SK-N-SH (cell line): ENCODE results near the gene CLEC1B. TPM values are rescaled to one million over a fixed set of nuclear protein-coding genes. Genes with fewer than 3 reads are reported as not detected.

Experiments used
- CTCF ChIA-PET: fragments of 300-600, 350-600 bp; formaldehyde crosslinking; extraction: SDS; loops from one replicate; lab custom pipeline; 2021; lab: Yijun Ruan, JAX
- POLR2A ChIA-PET: fragments of 350-600 bp; sonication (Branson Sonifier 250); formaldehyde crosslinking; extraction: SDS; loops from one replicate; lab custom pipeline; 2020; ENCODE audit warnings: antibody characterized with exemption, inconsistent platforms; lab: Yijun Ruan, JAX
- DNase-seq: peaks from one replicate; pipeline ENCODE4 v3.0.0; 2012
- H2AFZ ChIP-seq: fragments of 200-600 bp; sonication (generic); 2 replicates; pipeline ENCODE4 v1.8.1; 2016; ENCODE audit warnings: antibody characterized with exemption, mild to moderate bottlenecking, low read depth
- H3F3A ChIP-seq: fragments of 200-600 bp; sonication (generic); replicated peaks from 2 replicates; pipeline ENCODE3; 2016; ENCODE audit warnings: antibody characterized with exemption, mild to moderate bottlenecking; ENCODE audit not compliant: insufficient read depth
- H3K27ac ChIP-seq, 2 experiments: fragments of 200-500 bp in 1 of 2; fragments of 200-600 bp in 1 of 2; sonication (Bioruptor generic) in 1 of 2; sonication (generic), shearing (Covaris generic) in 1 of 2; 2 replicates each; pipeline versions ENCODE4 v1.5.1 to v1.6.1; 2014 to 2016; ENCODE audit warnings: low read depth in 2 of 2, inconsistent platforms in 1 of 2, low read length in 1 of 2, mild to moderate bottlenecking in 1 of 2, mixed read lengths in 1 of 2
- H3K27me3 ChIP-seq: fragments of 200-600 bp; sonication (generic), shearing (Covaris generic); 2 replicates; pipeline ENCODE4 v1.6.1; 2016; ENCODE audit warnings: mixed run types; ENCODE audit not compliant: insufficient read depth
- H3K36me3 ChIP-seq, 2 experiments: fragments of 200-500 bp in 1 of 2; fragments of 200-600 bp in 1 of 2; sonication (Bioruptor generic) in 1 of 2; sonication (generic) in 1 of 2; replicated peaks in 1 of 2; 2 replicates each; pipeline versions ENCODE3 to v1.5.1; 2014 to 2016; ENCODE audit warnings: low read length in 1 of 2, mild to moderate bottlenecking in 1 of 2; ENCODE audit not compliant: insufficient read depth in 2 of 2, control insufficient read depth in 1 of 2
- H3K4me1 ChIP-seq, 2 experiments: fragments of 200-500 bp in 1 of 2; fragments of 200-600 bp in 1 of 2; sonication (Bioruptor generic) in 1 of 2; sonication (generic), shearing (Covaris generic) in 1 of 2; 2 replicates each; pipeline versions ENCODE4 v1.5.1 to v1.6.1; 2014 to 2016; ENCODE audit warnings: low read depth in 1 of 2, low read length in 1 of 2, mixed run types in 1 of 2; ENCODE audit not compliant: insufficient read depth in 2 of 2, control insufficient read depth in 1 of 2
- H3K4me2 ChIP-seq: fragments of 200-600 bp; sonication (generic), shearing (Covaris generic); 2 replicates; pipeline ENCODE4 v1.6.1; 2017; ENCODE audit warnings: mixed run types
- H3K4me3 ChIP-seq, 2 experiments: fragments of 200-500 bp in 1 of 2; fragments of 200-600 bp in 1 of 2; sonication (Bioruptor generic) in 1 of 2; sonication (generic), shearing (Covaris generic) in 1 of 2; 2 replicates each; pipeline versions ENCODE4 v1.5.1 to v1.8.1; 2014 to 2016; ENCODE audit warnings: low read depth in 2 of 2, inconsistent platforms in 1 of 2, low read length in 1 of 2, mild to moderate bottlenecking in 1 of 2, mixed read lengths in 1 of 2, moderate library complexity in 1 of 2
- H3K79me2 ChIP-seq: fragments of 200-600 bp; sonication (generic); 2 replicates; pipeline ENCODE4 v1.8.1; 2017; ENCODE audit warnings: mild to moderate bottlenecking; ENCODE audit not compliant: insufficient read depth
- H3K9ac ChIP-seq: fragments of 200-600 bp; sonication (generic); 2 replicates; pipeline ENCODE4 v1.6.1; 2017; ENCODE audit warnings: mixed run types
- H3K9me2 ChIP-seq: fragments of 200-600 bp; sonication (generic); 2 replicates; pipeline ENCODE4 v1.6.1; 2017; ENCODE audit warnings: mixed run types
- H3K9me3 ChIP-seq: fragments of 200-600 bp; sonication (generic); 2 replicates; pipeline ENCODE4 v1.6.1; 2017; ENCODE audit warnings: mixed run types, mild to moderate bottlenecking, moderate library complexity
- H4K20me1 ChIP-seq: fragments of 200-600 bp; sonication (generic); 2 replicates; pipeline ENCODE4 v1.6.1; 2017; ENCODE audit warnings: mild to moderate bottlenecking, mixed run types; ENCODE audit not compliant: insufficient read depth
- ELF1 ChIP-seq: IDR thresholded peaks from 2 replicates; pipeline ENCODE4 v1.4.0; 2012
- EP300 ChIP-seq, 2 experiments: IDR thresholded peaks; 2 replicates each; pipeline versions ENCODE4 v1.4.0 to v1.6.1; 2012; ENCODE audit warnings: borderline replicate concordance in 1 of 2, low read depth in 1 of 2, low read length in 1 of 2
- EZH2phosphoT487 ChIP-seq: fragments of 200-600 bp; sonication (generic); IDR thresholded peaks from 2 replicates; pipeline ENCODE4 v1.6.1; 2017; ENCODE audit warnings: low read depth, mixed run types, mild to moderate bottlenecking, antibody characterized with exemption, moderate library complexity, borderline replicate concordance
- FOXJ3 ChIP-seq: sonication (generic); formaldehyde crosslinking; IDR thresholded peaks from 2 replicates; pipeline ENCODE4 v1.5.1; 2020; ENCODE audit warnings: mild to moderate bottlenecking, missing genetic modification reagents
- FOXM1 ChIP-seq: IDR thresholded peaks from 2 replicates; pipeline ENCODE4 v1.4.0; 2012; ENCODE audit warnings: low read depth, mild to moderate bottlenecking
- GABPA ChIP-seq: IDR thresholded peaks from 2 replicates; pipeline ENCODE4 v1.4.0; 2012; ENCODE audit warnings: low read depth, mild to moderate bottlenecking
- IRF3 ChIP-seq: fragments of 150-350 bp; IDR thresholded peaks from 2 replicates; pipeline ENCODE4 v1.6.1; 2016; ENCODE audit warnings: mild to moderate bottlenecking, low read depth, low read length
- MEF2A ChIP-seq: IDR thresholded peaks from 2 replicates; pipeline ENCODE4 v1.4.0; 2012; ENCODE audit warnings: low read depth, borderline replicate concordance
- MXI1 ChIP-seq: IDR thresholded peaks from 2 replicates; pipeline ENCODE4 v1.6.1; 2012; ENCODE audit warnings: mild to moderate bottlenecking, low read depth, low read length, improper control_type of control experiment
- NFIC ChIP-seq: IDR thresholded peaks from 2 replicates; pipeline ENCODE4 v1.4.0; 2012; ENCODE audit warnings: borderline replicate concordance
- NRF1 ChIP-seq: IDR thresholded peaks from 2 replicates; pipeline ENCODE4 v1.6.1; 2012; ENCODE audit warnings: low read depth, mild to moderate bottlenecking, low read length
- PBX3 ChIP-seq: IDR thresholded peaks from 2 replicates; pipeline ENCODE4; 2012
- POLR2AphosphoS5 ChIP-seq: IDR thresholded peaks from 2 replicates; pipeline ENCODE4 v1.6.1; 2012; ENCODE audit warnings: low read depth, low read length
- RAD21 ChIP-seq: IDR thresholded peaks from 2 replicates; pipeline ENCODE4 v1.6.1; 2012; ENCODE audit warnings: mild to moderate bottlenecking, low read length
- RCOR1 ChIP-seq: fragments of 150-350 bp; IDR thresholded peaks from 2 replicates; pipeline ENCODE4 v1.6.1; 2017; ENCODE audit warnings: antibody characterized with exemption, low read length
- SIN3A ChIP-seq: IDR thresholded peaks from 2 replicates; pipeline ENCODE4 v1.6.1; 2012; ENCODE audit warnings: low read depth, mild to moderate bottlenecking, low read length, moderate library complexity, borderline replicate concordance
- TAF1 ChIP-seq: IDR thresholded peaks from 2 replicates; pipeline ENCODE4 v1.6.1; 2012; ENCODE audit warnings: low read depth, mild to moderate bottlenecking, low read length, moderate library complexity, borderline replicate concordance
- TCF12 ChIP-seq: IDR thresholded peaks from 2 replicates; pipeline ENCODE4 v1.4.0; 2012
- TEAD4 ChIP-seq: IDR thresholded peaks from 2 replicates; pipeline ENCODE4 v1.4.0; 2012; ENCODE audit warnings: mild to moderate bottlenecking, borderline replicate concordance; ENCODE audit not compliant: insufficient read depth
- YY1 ChIP-seq: IDR thresholded peaks from 2 replicates; pipeline ENCODE4 v1.4.0; 2012; ENCODE audit warnings: low read depth, mild to moderate bottlenecking
- WGBS: methylation state at CpG from one replicate; pipeline ENCODE4 v1.1.6; 2017; ENCODE audit warnings: low lambda C conversion rate; 5-methylcytosine and 5-hydroxymethylcytosine counted together
- polyA plus RNA-seq, 3 experiments: library from polyadenylated mRNA; depleted of rRNA; stranded (reverse); fragments of >200 nt; gene quantifications; 2 replicates each; pipeline ENCODE4 v1.2.3, GENCODE V29; 2012
- TF ChIP-seq, protein P1 (sequence below): IDR thresholded peaks from 2 replicates; pipeline ENCODE4 v1.4.0; 2012; ENCODE audit warnings: low read depth, borderline replicate concordance

The CLEC1B gene
- polyA plus RNA-seq, 1 of the 3 experiments (the other 2 are of a cell fraction) = not detected

DNA sequence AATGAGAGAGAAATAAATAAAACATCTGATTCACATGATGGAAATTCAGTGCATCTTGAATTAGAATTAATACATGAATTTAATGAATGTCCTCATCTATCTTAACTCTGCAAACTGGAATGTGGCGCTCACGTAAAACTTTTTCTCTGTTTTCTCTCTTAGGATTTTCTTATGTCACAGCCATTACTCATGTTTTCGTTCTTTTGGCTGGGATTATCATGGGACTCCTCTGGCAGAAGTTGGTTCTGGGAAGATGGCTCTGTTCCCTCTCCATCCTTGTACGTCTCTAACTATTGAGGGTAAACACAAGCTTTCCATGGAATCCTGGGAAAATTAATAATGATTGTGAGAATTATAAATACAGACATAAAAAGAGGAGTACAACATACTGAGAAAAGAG, 16.5 kb upstream of the CLEC1B start:
- WGBS = 23% methylated on average over 4 of the region's 4 CpGs

DNA sequence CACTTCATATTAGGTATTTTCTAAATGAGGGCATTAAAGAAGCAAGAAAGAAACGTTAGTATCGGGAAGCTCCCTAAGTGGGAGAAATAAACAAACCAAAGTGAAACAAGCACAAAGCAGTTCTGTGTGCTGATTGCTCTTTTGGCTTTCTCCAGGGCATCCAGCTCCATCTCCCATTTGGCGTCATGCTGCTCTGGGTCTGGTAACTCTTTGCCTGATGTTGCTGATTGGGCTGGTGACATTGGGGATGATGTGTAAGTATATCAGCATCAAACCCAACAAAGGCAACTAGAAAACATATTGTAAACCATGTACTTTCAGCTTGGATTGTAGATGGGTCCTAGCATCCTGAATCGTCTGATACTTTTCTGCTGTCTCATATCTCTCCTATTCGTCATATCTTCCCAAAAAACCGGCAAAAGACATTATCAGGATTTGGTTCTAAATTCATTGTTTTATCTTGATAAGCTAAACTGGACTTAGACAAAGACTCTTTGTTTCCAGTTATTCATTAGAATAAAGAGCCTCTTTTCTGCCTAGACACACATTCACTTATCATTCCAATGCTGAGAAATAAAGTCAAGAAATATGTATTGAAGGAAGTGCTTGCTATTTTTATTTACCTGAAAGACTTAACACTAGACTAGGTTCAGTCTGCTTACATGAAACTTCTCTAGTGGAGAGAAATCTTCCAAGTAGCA, 13.9 kb upstream of the CLEC1B start:
- no peak overlapping the region for H3K9ac ChIP-seq
- no peaks in the 10 kb centered on the region for H4K20me1 ChIP-seq
- peaks cover 11% of the 10 kb centered on the region; the same call in 1 of the 2 replicates for H3K27me3 ChIP-seq
- no peak overlapping the region for H3K27ac ChIP-seq
- no peak overlapping the region for H3K4me2 ChIP-seq
- 12% methylated on average over 6 of the region's 6 CpGs for WGBS
- no peak overlapping the region for H2AFZ ChIP-seq
- no peak for TF ChIP-seq EZH2phosphoT487
- TF ChIP-seq TEAD4 = no peak
- TF ChIP-seq POLR2AphosphoS5 = no peak
- no peak for TF ChIP-seq TAF1
- TF ChIP-seq GABPA = no peak
- no peak for TF ChIP-seq ELF1
- TF ChIP-seq RCOR1 = no peak
- TF ChIP-seq TCF12 = no peak
- H3K79me2 ChIP-seq = no peaks in the 10 kb centered on the region
- H3K9me3 ChIP-seq = no peaks in the 10 kb centered on the region
- ChIA-PET CTCF (no interaction called here), POLR2A (no interaction called here)
- no peak overlapping the region for H3K4me3 ChIP-seq
- no peak for DNase-seq
- H3K4me1 ChIP-seq = no peaks in the 10 kb centered on the region
- no peaks in the 10 kb centered on the region for H3K36me3 ChIP-seq
- no peaks in the 10 kb centered on the region for H3F3A ChIP-seq
- H3K9me2 ChIP-seq = no peaks in the 10 kb centered on the region

More for the DNA sequence above, 16.5 kb upstream of the CLEC1B start:
- Histone ChIP-seq H3F3A (no peaks in the 10 kb centered on the region), H3K4me1 (no peaks in the 10 kb centered on the region), H3K27me3 (peaks cover 6% of the 10 kb centered on the region; the same call in 1 of the 2 replicates), H3K36me3 (no peaks in the 10 kb centered on the region), H3K9ac (no peak overlapping the region), H3K4me3 (no peak overlapping the region), H2AFZ (no peak overlapping the region), H3K79me2 (no peaks in the 10 kb centered on the region), H3K9me3 (no peaks in the 10 kb centered on the region), H3K9me2 (no peaks in the 10 kb centered on the region), H3K4me2 (no peak overlapping the region), H3K27ac (no peak overlapping the region), H4K20me1 (no peaks in the 10 kb centered on the region)
- DNase-seq = no peak
- POLR2A ChIA-PET = no interaction called here
- no peak for TF ChIP-seq RAD21
- no peak for TF ChIP-seq NRF1
- TF ChIP-seq TEAD4 = no peak
- TF ChIP-seq NFIC = no peak
- TF ChIP-seq TAF1 = no peak
- TF ChIP-seq IRF3 = no peak
- TF ChIP-seq FOXM1 = no peak
- TF ChIP-seq SIN3A = no peak
- no peak for TF ChIP-seq ELF1
- no peak for TF ChIP-seq EP300 (IDR thresholded peaks at IDR 0.05; ENCODE audit: borderline replicate concordance in 1 of 2, low read depth in 1 of 2, low read length in 1 of 2)
- no peak for TF ChIP-seq FOXJ3 (CRISPR knock-in tag)
- TF ChIP-seq, protein P1, sequence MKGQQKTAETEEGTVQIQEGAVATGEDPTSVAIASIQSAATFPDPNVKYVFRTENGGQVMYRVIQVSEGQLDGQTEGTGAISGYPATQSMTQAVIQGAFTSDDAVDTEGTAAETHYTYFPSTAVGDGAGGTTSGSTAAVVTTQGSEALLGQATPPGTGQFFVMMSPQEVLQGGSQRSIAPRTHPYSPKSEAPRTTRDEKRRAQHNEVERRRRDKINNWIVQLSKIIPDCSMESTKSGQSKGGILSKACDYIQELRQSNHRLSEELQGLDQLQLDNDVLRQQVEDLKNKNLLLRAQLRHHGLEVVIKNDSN = no peak
- TF ChIP-seq YY1 = no peak
- no peak for TF ChIP-seq MXI1
- no peak for TF ChIP-seq MEF2A
- no peak for TF ChIP-seq PBX3
- CTCF ChIA-PET = no interaction called here
